ENCODE measurements around the gene RFNG.

DNA sequence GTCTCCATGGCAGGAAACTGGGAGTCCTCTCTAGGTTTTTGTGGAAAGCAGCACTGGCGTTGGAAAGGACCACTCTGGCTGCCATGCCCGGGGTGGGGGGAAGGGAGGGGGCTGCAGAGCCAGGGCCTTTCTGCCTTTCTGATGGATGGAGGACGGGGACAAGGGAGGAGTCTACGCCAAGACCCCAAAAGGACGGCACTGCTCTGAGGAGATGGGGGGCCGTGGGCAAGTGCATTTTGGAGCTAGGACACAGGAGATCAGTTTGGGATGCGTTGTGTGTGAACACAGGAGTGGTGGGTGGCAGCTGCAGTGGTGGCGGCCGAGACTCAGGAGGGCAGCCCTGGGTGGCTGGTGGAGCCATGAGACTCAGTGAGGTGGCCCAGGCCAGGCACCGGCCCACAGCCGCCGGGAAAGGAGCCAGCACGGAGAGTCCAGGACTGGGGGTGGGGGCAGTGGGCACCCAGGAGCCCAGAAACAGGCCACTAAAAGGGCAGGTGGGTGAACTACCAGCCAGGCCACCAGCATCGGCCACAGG is 31.0 kb downstream of the RFNG start:
- TF ChIP-seq, protein P1, sequence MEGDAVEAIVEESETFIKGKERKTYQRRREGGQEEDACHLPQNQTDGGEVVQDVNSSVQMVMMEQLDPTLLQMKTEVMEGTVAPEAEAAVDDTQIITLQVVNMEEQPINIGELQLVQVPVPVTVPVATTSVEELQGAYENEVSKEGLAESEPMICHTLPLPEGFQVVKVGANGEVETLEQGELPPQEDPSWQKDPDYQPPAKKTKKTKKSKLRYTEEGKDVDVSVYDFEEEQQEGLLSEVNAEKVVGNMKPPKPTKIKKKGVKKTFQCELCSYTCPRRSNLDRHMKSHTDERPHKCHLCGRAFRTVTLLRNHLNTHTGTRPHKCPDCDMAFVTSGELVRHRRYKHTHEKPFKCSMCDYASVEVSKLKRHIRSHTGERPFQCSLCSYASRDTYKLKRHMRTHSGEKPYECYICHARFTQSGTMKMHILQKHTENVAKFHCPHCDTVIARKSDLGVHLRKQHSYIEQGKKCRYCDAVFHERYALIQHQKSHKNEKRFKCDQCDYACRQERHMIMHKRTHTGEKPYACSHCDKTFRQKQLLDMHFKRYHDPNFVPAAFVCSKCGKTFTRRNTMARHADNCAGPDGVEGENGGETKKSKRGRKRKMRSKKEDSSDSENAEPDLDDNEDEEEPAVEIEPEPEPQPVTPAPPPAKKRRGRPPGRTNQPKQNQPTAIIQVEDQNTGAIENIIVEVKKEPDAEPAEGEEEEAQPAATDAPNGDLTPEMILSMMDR (IDR thresholded peaks at IDR 0.05; ENCODE audit: insufficient read depth, low read length), result no peak
- TF ChIP-seq POLR2AphosphoS5 (IDR thresholded peaks at IDR 0.05; ENCODE audit: low read depth), result no peak
